HepG2 (cell line): Measurements from ENCODE around the gene MYCBPAP. TPM values are rescaled to one million over a fixed set of nuclear protein-coding genes. Genes with fewer than 3 reads are reported as not detected.

Experiments used
- ATF1 ChIP-seq: IDR thresholded peaks from 2 replicates; pipeline ENCODE4 v1.6.1; 2016; ENCODE audit warnings: mild to moderate bottlenecking, control low read depth
- ETV6 ChIP-seq: sonication (generic); formaldehyde crosslinking; conservative IDR thresholded peaks from 2 replicates; pipeline ENCODE4 v1.4.0; 2020; ENCODE audit warnings: missing genetic modification reagents
- KAT8 ChIP-seq: IDR thresholded peaks from 2 replicates; pipeline ENCODE4 v1.6.1; 2016; ENCODE audit warnings: missing genetic modification reagents, missing compliant biosample characterization
- KDM3A ChIP-seq: IDR thresholded peaks from 2 replicates; pipeline ENCODE4 v1.6.1; 2018; ENCODE audit warnings: low read depth, missing compliant biosample characterization
- NPAS2 ChIP-seq: sonication (generic); formaldehyde crosslinking; IDR thresholded peaks from 2 replicates; pipeline ENCODE4 v1.8.0; 2022; ENCODE audit warnings: mild to moderate bottlenecking, missing genetic modification reagents, borderline replicate concordance
- NR3C1 ChIP-seq: sonication (generic); formaldehyde crosslinking; IDR thresholded peaks from 2 replicates; pipeline ENCODE4 v1.4.0; 2020; ENCODE audit warnings: missing genetic modification reagents
- PRDM10 ChIP-seq: sonication (generic); formaldehyde crosslinking; IDR thresholded peaks from 2 replicates; pipeline ENCODE4 v1.4.0; 2020; ENCODE audit warnings: low read depth, missing genetic modification reagents
- RFXANK ChIP-seq: IDR thresholded peaks from 2 replicates; pipeline ENCODE4 v1.6.1; 2016
- RNF2 ChIP-seq: fragments of 450-650 bp; conservative IDR thresholded peaks from 2 replicates; pipeline ENCODE4 v1.6.1; 2016; ENCODE audit warnings: low read depth
- STAG1 ChIP-seq: sonication (generic); formaldehyde crosslinking; IDR thresholded peaks from 2 replicates; pipeline ENCODE4 v1.4.0; 2020; ENCODE audit warnings: missing genetic modification reagents
- ZBTB10 ChIP-seq: sonication (generic); formaldehyde crosslinking; IDR thresholded peaks from 2 replicates; pipeline ENCODE4 v1.4.0; 2020; ENCODE audit warnings: missing genetic modification reagents, borderline replicate concordance
- ZBTB21 ChIP-seq: sonication (generic); formaldehyde crosslinking; IDR thresholded peaks from 2 replicates; pipeline ENCODE4 v1.4.0; 2020; ENCODE audit warnings: missing genetic modification reagents
- ZBTB42 ChIP-seq: sonication (generic); formaldehyde crosslinking; IDR thresholded peaks from 2 replicates; pipeline ENCODE4 v1.5.0; 2020; ENCODE audit warnings: mild to moderate bottlenecking, missing genetic modification reagents
- ZKSCAN8 ChIP-seq: IDR thresholded peaks from 2 replicates; pipeline ENCODE4 v1.6.1; 2016; ENCODE audit warnings: borderline replicate concordance, missing genetic modification reagents, missing compliant biosample characterization
- ZNF282 ChIP-seq: fragments of 450-650 bp; IDR thresholded peaks from 2 replicates; pipeline ENCODE4 v1.6.1; 2018; ENCODE audit not compliant: partially characterized antibody
- ZNF672 ChIP-seq: sonication (generic); formaldehyde crosslinking; IDR thresholded peaks from 2 replicates; pipeline ENCODE4 v1.8.1; 2022; ENCODE audit warnings: missing genetic modification reagents
- ZNF7 ChIP-seq: IDR thresholded peaks from 2 replicates; pipeline ENCODE4 v1.6.1; 2016; ENCODE audit warnings: missing biosample characterization, missing genetic modification reagents
- ZNF777 ChIP-seq: sonication (generic); formaldehyde crosslinking; IDR thresholded peaks from 2 replicates; pipeline ENCODE4 v1.4.0; 2020; ENCODE audit warnings: missing genetic modification reagents
- ZNF891 ChIP-seq: sonication (generic); formaldehyde crosslinking; IDR thresholded peaks from 2 replicates; pipeline ENCODE4 v1.5.0; 2020; ENCODE audit warnings: mild to moderate bottlenecking, missing genetic modification reagents
- ZSCAN22 ChIP-seq: sonication (generic); formaldehyde crosslinking; IDR thresholded peaks from 2 replicates; pipeline ENCODE4 v1.4.0; 2020; ENCODE audit warnings: mild to moderate bottlenecking, missing genetic modification reagents
- polyA plus RNA-seq, 8 experiments: library from polyadenylated mRNA; depleted of rRNA in 3 of 8; stranded (reverse) in 7 of 8; unstranded in 1 of 8; fragments of >200 nt; fragmentation: Illumina TruSeq in 4 of 8; extraction: Trizol in 4 of 8; gene quantifications; 2 replicates each; pipeline versions ENCODE4 v1.2.1 to v1.2.3, GENCODE V29; 2011 to 2016; ENCODE audit warnings: low read depth in 4 of 8, missing spikeins in 1 of 8, mixed read lengths in 1 of 8; ENCODE audit not compliant: insufficient read depth in 1 of 8
- total RNA-seq, 5 experiments: library from RNA; depleted of rRNA; stranded (reverse); fragments of >200 nt; fragmentation: Illumina TruSeq; extraction: Trizol; gene quantifications; 2 replicates each; pipeline ENCODE4 v1.2.3, GENCODE V29; 2016; ENCODE audit warnings: low read depth in 1 of 5
- TF ChIP-seq, protein P1 (sequence below): conservative IDR thresholded peaks from 2 replicates; pipeline ENCODE4 v1.6.1; 2018; ENCODE audit warnings: missing genetic modification reagents
- TF ChIP-seq, protein P2 (sequence below): sonication (generic); formaldehyde crosslinking; IDR thresholded peaks from 2 replicates; pipeline ENCODE4 v1.5.0; 2020; ENCODE audit warnings: mild to moderate bottlenecking, missing genetic modification reagents

The MYCBPAP gene
- total and polyA plus RNA-seq, 2 of the 13 experiments (the other 11 are each of a cell fraction or from before 2014, with no cell fraction given): 0.22 to 0.24 TPM

- TF ChIP-seq ZBTB10 (CRISPR knock-in tag) (no peak), ZNF777 (CRISPR knock-in tag) (no peak), ZNF282 (no peak), ETV6 (CRISPR knock-in tag) (no peak), ZNF7 (CRISPR knock-in tag) (no peak), RFXANK (CRISPR knock-in tag) (no peak), ZNF891 (CRISPR knock-in tag) (peak; percentile 42; the same call in 1 of the 2 replicates), ZBTB42 (no peak), ZKSCAN8 (CRISPR knock-in tag) (peak; percentile 54; the same call in 1 of the 2 replicates), ATF1 (CRISPR knock-in tag) (no peak), ZSCAN22 (CRISPR knock-in tag) (no peak), NR3C1 (CRISPR knock-in tag) (no peak), RNF2 (no peak), ZNF672 (CRISPR knock-in tag) (no peak), STAG1 (CRISPR knock-in tag) (peak; percentile 98), NPAS2 (CRISPR knock-in tag) (no peak), KAT8 (peak; percentile 58), PRDM10 (CRISPR knock-in tag) (no peak), ZBTB21 (no peak), KDM3A (CRISPR knock-in tag) (peak; percentile 91)
- TF ChIP-seq, protein P1, sequence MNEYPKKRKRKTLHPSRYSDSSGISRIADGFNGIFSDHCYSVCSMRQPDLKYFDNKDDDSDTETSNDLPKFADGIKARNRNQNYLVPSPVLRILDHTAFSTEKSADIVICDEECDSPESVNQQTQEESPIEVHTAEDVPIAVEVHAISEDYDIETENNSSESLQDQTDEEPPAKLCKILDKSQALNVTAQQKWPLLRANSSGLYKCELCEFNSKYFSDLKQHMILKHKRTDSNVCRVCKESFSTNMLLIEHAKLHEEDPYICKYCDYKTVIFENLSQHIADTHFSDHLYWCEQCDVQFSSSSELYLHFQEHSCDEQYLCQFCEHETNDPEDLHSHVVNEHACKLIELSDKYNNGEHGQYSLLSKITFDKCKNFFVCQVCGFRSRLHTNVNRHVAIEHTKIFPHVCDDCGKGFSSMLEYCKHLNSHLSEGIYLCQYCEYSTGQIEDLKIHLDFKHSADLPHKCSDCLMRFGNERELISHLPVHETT: no peak
- TF ChIP-seq, protein P2, sequence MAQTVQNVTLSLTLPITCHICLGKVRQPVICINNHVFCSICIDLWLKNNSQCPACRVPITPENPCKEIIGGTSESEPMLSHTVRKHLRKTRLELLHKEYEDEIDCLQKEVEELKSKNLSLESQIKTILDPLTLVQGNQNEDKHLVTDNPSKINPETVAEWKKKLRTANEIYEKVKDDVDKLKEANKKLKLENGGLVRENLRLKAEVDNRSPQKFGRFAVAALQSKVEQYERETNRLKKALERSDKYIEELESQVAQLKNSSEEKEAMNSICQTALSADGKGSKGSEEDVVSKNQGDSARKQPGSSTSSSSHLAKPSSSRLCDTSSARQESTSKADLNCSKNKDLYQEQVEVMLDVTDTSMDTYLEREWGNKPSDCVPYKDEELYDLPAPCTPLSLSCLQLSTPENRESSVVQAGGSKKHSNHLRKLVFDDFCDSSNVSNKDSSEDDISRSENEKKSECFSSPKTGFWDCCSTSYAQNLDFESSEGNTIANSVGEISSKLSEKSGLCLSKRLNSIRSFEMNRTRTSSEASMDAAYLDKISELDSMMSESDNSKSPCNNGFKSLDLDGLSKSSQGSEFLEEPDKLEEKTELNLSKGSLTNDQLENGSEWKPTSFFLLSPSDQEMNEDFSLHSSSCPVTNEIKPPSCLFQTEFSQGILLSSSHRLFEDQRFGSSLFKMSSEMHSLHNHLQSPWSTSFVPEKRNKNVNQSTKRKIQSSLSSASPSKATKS (CRISPR knock-in tag): no peak
Observed at GRCh38 chr17:50550661-50551432, 42.6 kb downstream of the MYCBPAP start (continued).
